Esophagus squamous epithelium (tissue), 5 donors: ENCODE results near the gene POLE2. TPM values are rescaled to one million over a fixed set of nuclear protein-coding genes. Genes with fewer than 3 reads are reported as not detected.

Experiments
- DNase-seq: peaks from one replicate; lab custom pipeline; 2025; lab: John Stamatoyannopoulos, UW
- H3K27ac ChIP-seq, 4 donors: fragments of 200-600 bp; sonication (generic); one replicate each; pipeline ENCODE4 v1.5.1; 2016 to 2019; ENCODE audit warnings: mild to moderate bottlenecking in 1 of 4
- H3K27me3 ChIP-seq, 4 donors: fragments of 200-600 bp; sonication (generic); 1 replicate in 3 of 4; 2 replicates in 1 of 4; pipeline versions ENCODE4 v1.5.1 to v1.6.0; 2017 to 2021; ENCODE audit warnings: antibody characterized with exemption in 1 of 4
- H3K36me3 ChIP-seq, 3 donors: fragments of 200-600 bp; sonication (generic); one replicate each; pipeline ENCODE4 v1.5.1; 2016 to 2019
- H3K4me1 ChIP-seq, 3 donors: fragments of 200-600 bp; sonication (generic); one replicate each; pipeline ENCODE4 v1.5.1; 2017 to 2019
- H3K4me3 ChIP-seq, 4 donors: fragments of 200-600 bp; sonication (generic); 1 replicate in 3 of 4; 2 replicates in 1 of 4; pipeline ENCODE4 v1.5.1; 2016 to 2019; ENCODE audit warnings: mild to moderate bottlenecking in 2 of 4, moderate library complexity in 1 of 4
- H3K9me3 ChIP-seq, 3 donors: fragments of 200-600 bp; sonication (generic); one replicate each; pipeline ENCODE4 v1.5.1; 2016 to 2019
- POLR2A ChIP-seq, 4 donors: fragments of 450-650 bp; IDR thresholded peaks; one replicate each; pipeline ENCODE4 v1.6.1; 2017; ENCODE audit warnings: antibody characterized with exemption in 4 of 4, mild to moderate bottlenecking in 4 of 4, moderate library complexity in 3 of 4
- WGBS, 2 donors: methylation state at CpG; one replicate each; pipeline ENCODE4 v1.1.5; 2018; 5-methylcytosine and 5-hydroxymethylcytosine counted together
- intact Hi-C: fragments of 100-400 bp; cut with DNase I; formaldehyde crosslinking; loops from one replicate; pipeline ENCODE4 v1.15.0; 2022
- total RNA-seq, 4 donors: library from RNA; depleted of rRNA; stranded (reverse); fragments of >200 nt; gene quantifications; one replicate each; pipeline ENCODE4 v1.1.0, GENCODE V29; 2016
- TF ChIP-seq, protein P1 (sequence below), 6 experiments: fragments of 450-650 bp in 4 of 6; fragments of 200-600 bp in 2 of 6; sonication (generic) in 2 of 6; IDR thresholded peaks; one replicate each; pipeline ENCODE4 v1.5.1; 2016 to 2019; ENCODE audit warnings: antibody characterized with exemption in 6 of 6, mild to moderate bottlenecking in 4 of 6, moderate library complexity in 4 of 6
- donor health status: DM: yes; HTN: yes; CAD: no.

The POLE2 gene
- total RNA-seq, 4 donors from 2014 or later: 7.9 to 23.5 (median 13.2) TPM

DNA sequence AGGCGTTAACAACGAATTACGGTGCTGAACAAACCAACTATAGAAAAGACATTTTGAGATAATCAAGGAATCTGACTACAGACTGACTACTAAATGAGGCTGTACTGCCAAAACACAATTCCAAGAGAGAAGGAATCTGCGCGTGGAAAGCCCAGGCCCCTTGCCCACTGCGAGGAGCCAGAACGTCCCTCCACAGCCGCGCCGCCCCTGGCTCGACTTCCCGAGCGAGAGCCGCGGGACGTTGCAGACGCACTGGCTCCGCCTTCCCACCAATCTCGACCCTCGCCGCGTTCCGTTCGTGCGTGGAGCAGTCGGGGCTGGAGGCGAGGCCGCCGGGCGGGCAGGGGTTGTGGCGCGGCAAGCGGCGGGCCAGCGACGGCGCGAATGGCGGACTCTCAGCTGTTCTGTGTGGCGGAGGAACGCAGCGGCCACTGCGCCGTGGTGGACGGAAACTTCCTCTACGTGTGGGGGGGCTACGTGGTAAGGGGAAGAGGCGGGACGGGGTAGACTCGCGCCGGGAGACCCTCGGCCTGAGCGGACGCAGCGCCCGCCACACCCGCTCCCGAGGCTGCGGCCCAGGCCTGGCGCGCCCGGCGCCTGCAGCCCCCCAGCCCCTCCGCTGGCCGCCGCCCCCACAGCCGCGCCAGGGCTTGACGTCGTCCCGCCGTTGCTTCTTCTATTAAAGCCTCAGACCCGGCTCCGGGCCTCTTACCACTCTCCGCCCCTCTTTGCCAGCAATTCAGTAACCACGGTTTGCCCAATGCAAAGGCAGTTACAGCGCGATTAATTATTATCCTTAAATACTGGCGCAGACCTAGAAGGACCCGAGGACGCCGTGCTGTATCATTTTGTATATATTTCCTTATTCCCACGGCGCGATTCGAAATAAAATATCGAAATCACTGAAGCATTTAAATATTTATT is 5.1 kb upstream of the POLE2 start, which contains the start of gene KLHDC1:
KLHDC1 (plus strand) TSS at position 310 of the 924 bp plus-strand sequence; CDS start at position 385, 75 bp downstream.
- Histone ChIP-seq H3K36me3 (no peaks in the 10 kb centered on the region), H3K4me1 (peaks cover 8 to 58% (median 17%) of the 10 kb centered on the region in 3 donors), H3K27ac (peak within 1 kb of the TSS; percentile 88 to 98 (median 92)), H3K27me3 (no peaks in the 10 kb centered on the region), H3K4me3 (peak within 1 kb of the TSS; percentile 65 to 85 (median 78)), H3K9me3 (no peaks in the 10 kb centered on the region)
- WGBS, 2 donors: 0 to 1% methylated on average over 18 to 51 of the region's 88 CpGs
- intact Hi-C loops: no loop called here
- peak; percentile 23 for DNase-seq
- TF ChIP-seq POLR2A (IDR thresholded peaks at IDR 0.05): peak in 3 of 4 donors; percentile 13 to 95 (median 91)
- TF ChIP-seq, protein P1, sequence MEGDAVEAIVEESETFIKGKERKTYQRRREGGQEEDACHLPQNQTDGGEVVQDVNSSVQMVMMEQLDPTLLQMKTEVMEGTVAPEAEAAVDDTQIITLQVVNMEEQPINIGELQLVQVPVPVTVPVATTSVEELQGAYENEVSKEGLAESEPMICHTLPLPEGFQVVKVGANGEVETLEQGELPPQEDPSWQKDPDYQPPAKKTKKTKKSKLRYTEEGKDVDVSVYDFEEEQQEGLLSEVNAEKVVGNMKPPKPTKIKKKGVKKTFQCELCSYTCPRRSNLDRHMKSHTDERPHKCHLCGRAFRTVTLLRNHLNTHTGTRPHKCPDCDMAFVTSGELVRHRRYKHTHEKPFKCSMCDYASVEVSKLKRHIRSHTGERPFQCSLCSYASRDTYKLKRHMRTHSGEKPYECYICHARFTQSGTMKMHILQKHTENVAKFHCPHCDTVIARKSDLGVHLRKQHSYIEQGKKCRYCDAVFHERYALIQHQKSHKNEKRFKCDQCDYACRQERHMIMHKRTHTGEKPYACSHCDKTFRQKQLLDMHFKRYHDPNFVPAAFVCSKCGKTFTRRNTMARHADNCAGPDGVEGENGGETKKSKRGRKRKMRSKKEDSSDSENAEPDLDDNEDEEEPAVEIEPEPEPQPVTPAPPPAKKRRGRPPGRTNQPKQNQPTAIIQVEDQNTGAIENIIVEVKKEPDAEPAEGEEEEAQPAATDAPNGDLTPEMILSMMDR (IDR thresholded peaks at IDR 0.05): peak in 1 of 6 experiments; percentile 6

DNA sequence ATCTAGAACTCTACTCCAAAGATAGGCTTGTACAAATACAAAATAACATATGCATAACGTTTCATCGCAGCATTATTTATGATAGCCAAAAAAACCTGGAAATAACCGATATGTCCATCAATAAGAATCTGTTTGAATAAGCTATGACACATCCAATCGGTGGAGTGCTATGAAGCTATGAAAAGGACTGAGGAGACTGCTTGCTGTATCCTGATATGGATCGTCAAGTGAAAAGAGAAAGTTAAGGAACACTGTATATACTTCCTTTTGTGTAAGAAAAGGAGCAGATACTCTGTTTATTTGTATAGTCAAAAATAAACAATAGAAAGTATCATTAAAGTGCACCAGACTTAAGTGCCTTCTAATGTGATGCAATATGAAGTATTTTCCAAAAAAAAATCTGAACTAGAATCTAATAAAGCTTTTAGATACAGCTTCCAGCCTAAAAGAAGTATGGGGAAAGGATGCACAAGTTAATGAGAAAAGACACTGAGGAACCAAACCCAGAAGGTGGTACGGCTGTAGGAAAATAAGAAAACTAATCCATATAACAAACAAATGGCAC is 4.3 kb upstream of the POLE2 start:
- H3K9me3 ChIP-seq: no peaks in the 10 kb centered on the region
- 26% methylated on average over 6 of the region's 6 CpGs for WGBS, 2 donors
- H3K27me3 ChIP-seq: no peaks in the 10 kb centered on the region
- H3K27ac ChIP-seq: peak overlapping the region; percentile 88 to 98 (median 92)
- TF ChIP-seq POLR2A (IDR thresholded peaks at IDR 0.05): no peak
- TF ChIP-seq, protein P1 (IDR thresholded peaks at IDR 0.05): no peak
- DNase-seq: no peak
- intact Hi-C loops: no loop called here
- H3K4me1 ChIP-seq: peaks cover 8 to 65% (median 20%) of the 10 kb centered on the region in 3 donors
- no peaks in the 10 kb centered on the region for H3K36me3 ChIP-seq
- peak overlapping the region; percentile 65 to 85 (median 78) for H3K4me3 ChIP-seq

DNA sequence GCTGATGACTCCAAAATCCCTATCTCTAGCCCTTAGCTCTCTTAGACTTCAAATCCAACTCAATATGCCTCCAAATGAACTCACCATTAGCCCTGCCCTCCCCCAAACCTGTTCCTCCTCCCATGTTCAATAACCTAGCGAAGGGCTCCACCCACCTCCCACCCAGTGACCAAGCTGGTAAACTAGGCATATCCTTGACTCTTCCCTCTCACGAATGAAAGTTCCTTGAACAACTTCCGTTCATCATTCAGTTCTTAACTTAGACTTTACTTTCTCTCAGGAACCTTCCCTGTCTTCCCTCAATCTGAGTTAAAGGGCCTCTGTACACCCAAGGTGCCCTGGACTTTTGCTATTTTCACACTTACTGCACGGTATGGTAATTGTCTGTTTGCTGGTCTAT is 3.0 kb upstream of the POLE2 start:
- no peak overlapping the region for H3K4me3 ChIP-seq
- TF ChIP-seq, protein P1 (IDR thresholded peaks at IDR 0.05): no peak
- no peak for TF ChIP-seq POLR2A (IDR thresholded peaks at IDR 0.05)
- no peaks in the 10 kb centered on the region for H3K36me3 ChIP-seq
- H3K27ac ChIP-seq: no peak overlapping the region
- intact Hi-C loops: no loop called here
- no peaks in the 10 kb centered on the region for H3K9me3 ChIP-seq
- peaks cover 8 to 71% (median 20%) of the 10 kb centered on the region in 3 donors for H3K4me1 ChIP-seq
- WGBS, 2 donors: 85 to 86% methylated on average over 4 of the region's 4 CpGs
- DNase-seq: no peak
- H3K27me3 ChIP-seq: no peaks in the 10 kb centered on the region

DNA sequence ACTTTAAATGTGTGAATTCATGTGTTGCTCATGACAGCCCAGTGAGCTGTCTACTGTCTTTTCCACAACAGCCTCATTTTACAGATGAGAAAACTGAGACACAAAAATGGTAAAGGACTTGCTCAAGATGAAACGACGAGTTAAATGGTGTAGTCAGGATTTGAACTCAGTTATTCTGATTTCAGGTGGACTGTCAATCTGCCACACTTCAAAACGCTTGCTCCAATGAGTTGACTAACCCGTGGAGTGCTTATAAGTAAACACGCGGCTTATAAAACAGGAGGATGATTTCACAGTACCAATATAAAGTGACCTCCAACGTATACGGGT is 652 bp upstream of the POLE2 start:
- no peaks in the 10 kb centered on the region for H3K27me3 ChIP-seq
- peak overlapping the region in 3 of 4 donors; percentile 76 to 94 (median 78) for H3K4me3 ChIP-seq
- no peak for DNase-seq
- peaks cover 5 to 47% (median 11%) of the 10 kb centered on the region in 3 donors for H3K4me1 ChIP-seq
- 89 to 90% methylated on average over 8 of the region's 8 CpGs for WGBS, 2 donors
- H3K9me3 ChIP-seq: no peaks in the 10 kb centered on the region
- intact Hi-C loops: no loop called here
- no peak for TF ChIP-seq POLR2A (IDR thresholded peaks at IDR 0.05)
- TF ChIP-seq, protein P1 (IDR thresholded peaks at IDR 0.05): no peak
- peak overlapping the region; percentile 77 to 90 (median 86) for H3K27ac ChIP-seq
- H3K36me3 ChIP-seq: no peaks in the 10 kb centered on the region

DNA sequence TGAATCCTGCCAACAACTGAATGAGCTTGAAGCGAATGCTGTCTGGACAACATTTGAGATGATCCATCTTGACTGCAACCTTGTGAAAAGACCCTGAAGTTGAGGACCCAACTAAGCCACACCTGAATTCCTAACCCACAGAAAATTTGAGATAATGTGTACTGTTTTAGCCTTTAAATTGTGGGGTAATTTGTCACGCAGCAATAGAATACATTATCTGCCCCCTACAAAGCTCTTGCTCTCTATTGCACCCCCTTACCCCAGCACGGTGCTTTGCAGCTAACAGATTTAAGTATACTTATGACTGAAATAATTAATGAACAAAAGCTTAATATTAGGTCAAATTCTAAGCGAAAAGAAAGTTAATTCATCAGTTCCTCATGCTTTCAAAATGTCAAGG is 1.6 kb downstream of the POLE2 start:
- TF ChIP-seq POLR2A (IDR thresholded peaks at IDR 0.05): no peak
- TF ChIP-seq, protein P1 (IDR thresholded peaks at IDR 0.05): no peak

More for the DNA sequence above, 1.6 kb downstream of the POLE2 start:
- H3K27ac ChIP-seq: no peak overlapping the region
- H3K4me1 ChIP-seq: peaks cover 5 to 32% (median 7%) of the 10 kb centered on the region in 3 donors
- H3K4me3 ChIP-seq: no peak overlapping the region
- DNase-seq: no peak
- intact Hi-C loops: no loop called here
- H3K9me3 ChIP-seq: no peaks in the 10 kb centered on the region
- 88 to 89% methylated on average over 4 of the region's 4 CpGs for WGBS, 2 donors
- no peaks in the 10 kb centered on the region for H3K27me3 ChIP-seq
- H3K36me3 ChIP-seq: peaks cover 0 to 11% (median 0%) of the 10 kb centered on the region in 3 donors
